B cell (primary cell): ENCODE results near the gene ZBTB8A. TPM values are rescaled to one million over a fixed set of nuclear protein-coding genes. Genes with fewer than 3 reads are reported as not detected.
"Not testable (repeated sequence)": the region's sequence is repeated elsewhere in the genome, so short reads cannot be mapped to it uniquely, and the experiment has no call there.

Source experiments
- ATAC-seq: fragments of 200-7000 bp; cut with Tn5 transposase; one replicate; pipeline ENCODE4 v1.10.0; 2021; ENCODE audit warnings: low read depth, mild to moderate bottlenecking, moderate number of reproducible peaks, moderate library complexity
- CTCF ChIA-PET: fragments of 350-600 bp; sonication (Branson Sonifier 250); formaldehyde crosslinking; loops from one replicate; lab custom pipeline; 2021; ENCODE audit warnings: antibody characterized with exemption, inconsistent platforms; lab: Charles Lee
- POLR2A ChIA-PET: fragments of 350-600 bp; sonication (Branson Sonifier 250); formaldehyde crosslinking; loops from one replicate; lab custom pipeline; 2021; ENCODE audit warnings: antibody characterized with exemption; lab: Charles Lee
- DNase-seq: peaks from one replicate; pipeline ENCODE4 v3.0.0; 2013
- H2AFZ ChIP-seq: 2 replicates; pipeline ENCODE4 v1.6.1; 2012; ENCODE audit warnings: mild to moderate bottlenecking, low read depth, low read length; ENCODE audit not compliant: insufficient read depth, poor library complexity, severe bottlenecking
- H3K27ac ChIP-seq, 2 donors: 1 replicate in 1 of 2; 2 replicates in 1 of 2; pipeline ENCODE4 v1.5.1; 2012 to 2013; ENCODE audit warnings: low read length in 2 of 2, mild to moderate bottlenecking in 2 of 2, moderate library complexity in 1 of 2
- H3K27me3 ChIP-seq, 4 experiments: fragments of 200-600 bp in 1 of 4; sonication (generic) in 1 of 4; replicated peaks in 1 of 4; 1 replicate in 2 of 4; 2 replicates in 2 of 4; pipeline versions ENCODE4 v1.6.1 to v1.7.0; 2013 to 2016; ENCODE audit warnings: low read length in 3 of 4, mild to moderate bottlenecking in 2 of 4, mixed read lengths in 1 of 4, moderate library complexity in 1 of 4; ENCODE audit not compliant: insufficient read depth in 4 of 4, control insufficient read depth in 3 of 4; ENCODE audit errors: control extremely low read depth in 1 of 4
- H3K36me3 ChIP-seq, 2 experiments: replicated peaks in 1 of 2; 1 replicate in 1 of 2; 2 replicates in 1 of 2; pipeline versions ENCODE4 v1.6.1 to v1.7.1; 2013; ENCODE audit warnings: low read length in 1 of 2; ENCODE audit not compliant: insufficient read depth in 2 of 2, control insufficient read depth in 1 of 2; ENCODE audit errors: control extremely low read depth in 1 of 2, extremely low read depth in 1 of 2
- H3K4me1 ChIP-seq, 2 donors: fragments of 200-600 bp in 1 of 2; sonication (generic) in 1 of 2; 1 replicate in 1 of 2; 2 replicates in 1 of 2; pipeline versions ENCODE4 v1.5.1 to v1.6.1; 2013 to 2017; ENCODE audit warnings: low read length in 2 of 2; ENCODE audit not compliant: control insufficient read depth in 2 of 2, insufficient read depth in 2 of 2
- H3K4me2 ChIP-seq: replicated peaks from 2 replicates; pipeline ENCODE3; 2012; ENCODE audit warnings: mild to moderate bottlenecking, low read depth, low read length; ENCODE audit not compliant: poor library complexity, severe bottlenecking
- H3K4me3 ChIP-seq, 5 experiments: fragments of 200-600 bp in 1 of 5; sonication (generic) in 1 of 5; 1 replicate in 3 of 5; 2 replicates in 2 of 5; pipeline versions ENCODE4 v1.5.1 to v1.7.0; 2011 to 2016; ENCODE audit warnings: low read length in 4 of 5, mild to moderate bottlenecking in 4 of 5, low read depth in 2 of 5, control low read depth in 1 of 5, moderate library complexity in 1 of 5; ENCODE audit not compliant: insufficient read depth in 1 of 5; ENCODE audit errors: control extremely low read depth in 1 of 5, extremely low read depth in 1 of 5
- H3K79me2 ChIP-seq: fragments of 200-600 bp; sonication (generic); one replicate; pipeline ENCODE4 v1.6.0; 2016; ENCODE audit warnings: low read length; ENCODE audit not compliant: control insufficient read depth, insufficient read depth
- H3K9ac ChIP-seq: fragments of 200-600 bp; sonication (generic); 2 replicates; pipeline ENCODE4 v1.6.1; 2017; ENCODE audit warnings: mild to moderate bottlenecking, low read length, moderate library complexity
- H3K9me3 ChIP-seq, 3 donors: one replicate each; pipeline versions ENCODE4 v1.6.1 to v1.7.1; 2013; ENCODE audit warnings: low read length in 2 of 3; ENCODE audit not compliant: control insufficient read depth in 2 of 3, insufficient read depth in 1 of 3; ENCODE audit errors: control extremely low read depth in 1 of 3
- H4K20me1 ChIP-seq: 2 replicates; pipeline ENCODE4 v1.6.0; 2012; ENCODE audit warnings: mild to moderate bottlenecking, low read length; ENCODE audit not compliant: insufficient read depth, control insufficient read depth, poor library complexity, severe bottlenecking
- H3K27ac Mint-ChIP-seq: one replicate; pipeline ENCODE4 v1.8.0; 2021; ENCODE audit warnings: mixed read lengths
- H3K27me3 Mint-ChIP-seq: one replicate; pipeline ENCODE4 v1.8.0; 2021; ENCODE audit warnings: mixed read lengths
- H3K4me1 Mint-ChIP-seq: one replicate; pipeline ENCODE4 v1.8.0; 2021; ENCODE audit warnings: mixed read lengths
- H3K4me3 Mint-ChIP-seq: one replicate; pipeline ENCODE4 v1.8.0; 2021; ENCODE audit warnings: mixed read lengths
- H3K9me3 Mint-ChIP-seq: one replicate; pipeline ENCODE4 v1.8.0; 2022; ENCODE audit warnings: mixed read lengths; ENCODE audit not compliant: insufficient read depth
- CTCF ChIP-seq: fragments of 200-600 bp; IDR thresholded peaks from one replicate; pipeline ENCODE4 v1.8.0; 2022; ENCODE audit warnings: antibody characterized with exemption, mild to moderate bottlenecking
- EZH2 ChIP-seq: IDR thresholded peaks from 2 replicates; pipeline ENCODE4 v1.6.1; 2012; ENCODE audit warnings: borderline replicate concordance, low read depth, mild to moderate bottlenecking, moderate library complexity, low read length; ENCODE audit not compliant: insufficient read depth, poor library complexity, severe bottlenecking
- WGBS: methylation state at CpG from one replicate; pipeline ENCODE4 v1.1.5; 2013; ENCODE audit warnings: missing lambda C conversion rate; ENCODE audit not compliant: insufficient coverage; 5-methylcytosine and 5-hydroxymethylcytosine counted together
- intact Hi-C: fragments of 100-400 bp; cut with micrococcal nuclease; formaldehyde crosslinking; loops from one replicate; pipeline ENCODE4 v1.10.0; 2022
- polyA plus RNA-seq: library from polyadenylated mRNA; depleted of rRNA; stranded (reverse); fragments of >200 nt; gene quantifications from 2 replicates; pipeline ENCODE4 v1.2.3, GENCODE V29; 2012
- total RNA-seq, 2 donors: library from RNA; stranded (reverse); fragments of 120-200 nt in 1 of 2; gene quantifications; 1 replicate in 1 of 2; 2 replicates in 1 of 2; pipeline versions ENCODE4 v1.2.3 to v1.2.4, GENCODE V29; 2013 to 2022

Gene ZBTB8A
- total and polyA plus RNA-seq, 2 donors (not counting 1 experiment from before 2014, with no cell fraction given) = 0.04 to 0.17 TPM

- H3K27me3 ChIP-seq, H3K4me1 ChIP-seq, CTCF ChIA-PET, H3K4me3 Mint-ChIP-seq, H3K4me2 ChIP-seq, H3K9me3 Mint-ChIP-seq, intact Hi-C loops, H3K9ac ChIP-seq, H3K4me3 ChIP-seq, DNase-seq, H3K9me3 ChIP-seq, H3K27me3 Mint-ChIP-seq, H2AFZ ChIP-seq, ATAC-seq, H3K27ac ChIP-seq, H3K4me1 Mint-ChIP-seq, POLR2A ChIA-PET, H3K27ac Mint-ChIP-seq: not testable (repeated sequence)
- 91% methylated on average over 5 of the region's 8 CpGs for WGBS
- Histone ChIP-seq H3K36me3 (peaks cover 0 to 12% of the 10 kb centered on the region in 2 experiments), H4K20me1 (peaks cover 39% of the 10 kb centered on the region), H3K79me2 (peaks cover 86% of the 10 kb centered on the region)
Observed at GRCh38 chr1:32642292-32642827, 103.1 kb downstream of the ZBTB8A start.

- H3K4me1 Mint-ChIP-seq = peaks cover 14% of the 10 kb centered on the region
- DNase-seq = no peak
- no peak for TF ChIP-seq EZH2
- no peak for TF ChIP-seq CTCF
- no peaks in the 10 kb centered on the region for H3K27me3 Mint-ChIP-seq
- intact Hi-C loops = no loop called here
- H3K36me3 ChIP-seq = peaks cover 0 to 6% of the 10 kb centered on the region in 2 experiments
- H3K4me3 ChIP-seq = no peak overlapping the region
- H3K79me2 ChIP-seq = peaks cover 80% of the 10 kb centered on the region
- H3K9me3 Mint-ChIP-seq = no peaks in the 10 kb centered on the region
- H3K4me2 ChIP-seq = no peak overlapping the region
- no peak overlapping the region for H3K27ac ChIP-seq
- no peak for ATAC-seq
- no peaks in the 10 kb centered on the region for H3K27me3 ChIP-seq
- WGBS = no CpG with 5 or more reads among the region's 4 CpGs
- H2AFZ ChIP-seq = no peak overlapping the region
- H4K20me1 ChIP-seq = peaks cover 25% of the 10 kb centered on the region
- H3K27ac Mint-ChIP-seq = no peak overlapping the region
- ChIA-PET CTCF (interaction anchor here (0.6 kb wide), 2 partner anchors 16 to 328 kb away, joined by 3 to 5 read pairs; no protein-coding TSS in a partner anchor), POLR2A (interaction anchor here (1.2 kb wide), 1 partner anchor 174 kb away, joined by 18 read pairs; no protein-coding TSS in a partner anchor)
- peaks cover 9 to 11% of the 10 kb centered on the region in 2 donors for H3K4me1 ChIP-seq
- H3K4me3 Mint-ChIP-seq = no peak overlapping the region
- H3K9me3 ChIP-seq = no peaks in the 10 kb centered on the region
- H3K9ac ChIP-seq = no peak overlapping the region
Observed at GRCh38 chr1:32644426-32644825, 105.2 kb downstream of the ZBTB8A start.
